Measurements from ENCODE around the gene APLP2. TPM values are rescaled to one million over a fixed set of nuclear protein-coding genes. Genes with fewer than 3 reads are reported as not detected.
"Not testable (repeated sequence)": the region's sequence is repeated elsewhere in the genome, so short reads cannot be mapped to it uniquely, and the experiment has no call there.

Gene APLP2
- total and polyA plus RNA-seq, 9 donors, result 198 to 466 (median 251) TPM

DNA sequence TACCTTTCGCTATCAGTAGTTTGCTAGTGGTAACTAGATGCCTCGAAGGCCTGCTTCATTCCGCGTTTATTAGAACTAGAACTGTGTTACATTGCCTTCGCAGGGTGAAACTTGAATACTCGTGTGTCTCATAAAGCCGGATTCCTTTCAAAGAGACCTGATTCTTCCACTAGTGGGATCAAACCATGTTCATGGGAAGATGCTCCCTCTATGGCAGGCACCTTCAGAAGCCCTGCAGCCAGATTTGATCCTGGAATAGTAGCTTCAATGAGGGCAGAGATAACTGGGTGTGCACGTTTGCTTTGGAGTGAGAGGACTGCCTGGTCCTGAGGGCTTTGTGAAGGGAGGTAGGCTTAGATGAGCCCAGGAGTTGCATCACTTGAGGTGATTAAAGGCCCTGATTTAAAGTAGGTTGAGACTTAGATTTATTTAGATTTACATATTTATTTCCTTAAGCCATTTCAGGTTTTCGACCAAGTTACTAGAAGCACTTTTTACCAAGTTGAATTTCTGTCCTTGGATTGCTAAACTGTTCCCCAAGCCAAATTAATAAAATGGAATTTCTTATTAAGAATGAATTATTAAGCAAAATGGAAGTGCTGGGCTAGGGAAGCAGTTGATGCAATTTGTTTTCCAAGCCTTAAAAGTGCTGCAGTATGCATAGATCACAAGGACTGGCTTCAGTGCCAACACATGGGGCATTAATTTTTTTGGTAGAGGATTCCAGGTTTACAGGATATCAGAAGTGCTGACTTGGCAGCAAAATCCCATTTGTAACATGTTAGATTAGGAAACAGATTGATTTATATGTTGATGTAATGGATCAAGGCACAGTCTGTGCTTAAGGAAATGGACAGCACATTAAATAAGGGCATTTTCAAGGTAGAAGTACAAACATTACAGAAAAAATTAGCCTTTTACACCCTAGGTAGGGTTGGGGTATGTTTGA lies 32.9 kb downstream of the APLP2 start:
- intact Hi-C loops (cut with DNase I), result no loop called here
- 83 to 90% (median 88%) methylated on average over 9 of the region's 9 CpGs for WGBS, 3 donors
- TF ChIP-seq EP300 (IDR thresholded peaks at IDR 0.05) (no peak), POLR2A (IDR thresholded peaks at IDR 0.05) (no peak)
- TF ChIP-seq, protein P1, sequence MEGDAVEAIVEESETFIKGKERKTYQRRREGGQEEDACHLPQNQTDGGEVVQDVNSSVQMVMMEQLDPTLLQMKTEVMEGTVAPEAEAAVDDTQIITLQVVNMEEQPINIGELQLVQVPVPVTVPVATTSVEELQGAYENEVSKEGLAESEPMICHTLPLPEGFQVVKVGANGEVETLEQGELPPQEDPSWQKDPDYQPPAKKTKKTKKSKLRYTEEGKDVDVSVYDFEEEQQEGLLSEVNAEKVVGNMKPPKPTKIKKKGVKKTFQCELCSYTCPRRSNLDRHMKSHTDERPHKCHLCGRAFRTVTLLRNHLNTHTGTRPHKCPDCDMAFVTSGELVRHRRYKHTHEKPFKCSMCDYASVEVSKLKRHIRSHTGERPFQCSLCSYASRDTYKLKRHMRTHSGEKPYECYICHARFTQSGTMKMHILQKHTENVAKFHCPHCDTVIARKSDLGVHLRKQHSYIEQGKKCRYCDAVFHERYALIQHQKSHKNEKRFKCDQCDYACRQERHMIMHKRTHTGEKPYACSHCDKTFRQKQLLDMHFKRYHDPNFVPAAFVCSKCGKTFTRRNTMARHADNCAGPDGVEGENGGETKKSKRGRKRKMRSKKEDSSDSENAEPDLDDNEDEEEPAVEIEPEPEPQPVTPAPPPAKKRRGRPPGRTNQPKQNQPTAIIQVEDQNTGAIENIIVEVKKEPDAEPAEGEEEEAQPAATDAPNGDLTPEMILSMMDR (IDR thresholded peaks at IDR 0.05), result no peak
- Histone ChIP-seq H3K27ac (no peak overlapping the region), H3K36me3 (no peaks in the 10 kb centered on the region), H3K4me3 (no peak overlapping the region), H3K4me1 (ENCODE audit: insufficient read depth) (peaks cover 8% of the 10 kb centered on the region), H3K27me3 (no peaks in the 10 kb centered on the region), H3K9me3 (no peaks in the 10 kb centered on the region)
- no peak for DNase-seq

DNA sequence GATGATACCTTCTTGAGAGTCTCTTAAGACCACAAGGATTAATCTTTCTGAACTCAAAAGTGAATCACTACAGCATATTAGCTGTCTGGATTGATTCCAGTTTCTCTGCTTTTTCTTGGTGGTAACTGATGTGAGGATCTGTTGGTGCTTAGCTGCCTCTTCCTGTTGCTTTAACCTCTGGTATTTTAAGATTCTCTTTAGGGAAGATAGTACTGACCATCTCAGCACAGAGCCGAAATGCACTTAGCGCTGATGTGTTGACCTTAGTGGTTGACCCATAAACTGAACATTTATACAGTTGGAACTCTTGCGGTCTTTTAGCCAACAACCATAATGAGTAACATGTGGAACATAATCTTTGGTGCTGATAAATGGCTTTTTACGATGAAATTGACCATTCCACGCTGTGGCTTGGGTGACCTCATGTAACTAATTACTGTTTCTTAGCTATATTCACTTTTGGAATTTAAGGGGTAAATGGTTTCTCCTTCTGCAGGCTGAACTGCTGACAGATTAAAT lies 33.7 kb downstream of the APLP2 start:
- no peak for DNase-seq
- 9 to 14% (median 13%) methylated on average over 5 of the region's 5 CpGs for WGBS, 3 donors
- H3K9me3 ChIP-seq, result no peaks in the 10 kb centered on the region
- TF ChIP-seq, protein P1 (IDR thresholded peaks at IDR 0.05), result no peak
- TF ChIP-seq POLR2A (IDR thresholded peaks at IDR 0.05) (no peak), EP300 (IDR thresholded peaks at IDR 0.05) (no peak)
- H3K4me3 ChIP-seq, result no peak overlapping the region
- no peak overlapping the region for H3K27ac ChIP-seq
- H3K4me1 ChIP-seq (ENCODE audit: insufficient read depth), result peaks cover 8% of the 10 kb centered on the region
- intact Hi-C loops (cut with DNase I), result no loop called here
- H3K27me3 ChIP-seq, result no peaks in the 10 kb centered on the region
- no peaks in the 10 kb centered on the region for H3K36me3 ChIP-seq

DNA sequence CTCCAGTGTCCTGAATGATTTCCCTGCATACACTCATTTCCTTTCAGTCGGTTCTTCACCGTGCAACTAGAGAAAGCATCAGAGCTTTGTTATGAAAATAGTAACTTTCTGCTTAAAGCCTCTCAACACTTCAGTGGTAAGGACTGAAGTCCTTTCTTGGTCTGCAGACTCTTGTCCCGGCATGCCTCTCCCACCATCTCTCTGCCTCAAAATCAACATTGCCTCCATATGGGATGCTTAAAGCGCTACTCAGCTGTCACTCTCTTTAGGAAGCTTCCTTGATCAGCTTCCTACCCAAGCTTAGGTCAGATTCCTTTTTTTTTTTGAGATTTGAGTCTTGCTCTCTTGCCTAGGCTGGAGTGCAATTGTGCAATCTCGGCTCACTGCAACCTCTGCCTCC lies 36.7 kb downstream of the APLP2 start:
- WGBS, 3 donors, result 94 to 97% (median 94%) methylated on average over 5 of the region's 5 CpGs
- Histone ChIP-seq H3K27ac (no peak overlapping the region), H3K4me3 (no peak overlapping the region), H3K36me3 (no peaks in the 10 kb centered on the region), H3K9me3 (no peaks in the 10 kb centered on the region), H3K4me1 (ENCODE audit: insufficient read depth) (peaks cover 4% of the 10 kb centered on the region), H3K27me3 (no peaks in the 10 kb centered on the region)
- TF ChIP-seq POLR2A (IDR thresholded peaks at IDR 0.05) (no peak), EP300 (IDR thresholded peaks at IDR 0.05) (no peak)
- TF ChIP-seq, protein P1 (IDR thresholded peaks at IDR 0.05), result no peak
- intact Hi-C loops (cut with DNase I), result loop anchor here in 1 of 4 donors (2.0 kb wide), 1 partner anchor 36 kb away; no protein-coding TSS in a partner anchor
- no peak for DNase-seq

DNA sequence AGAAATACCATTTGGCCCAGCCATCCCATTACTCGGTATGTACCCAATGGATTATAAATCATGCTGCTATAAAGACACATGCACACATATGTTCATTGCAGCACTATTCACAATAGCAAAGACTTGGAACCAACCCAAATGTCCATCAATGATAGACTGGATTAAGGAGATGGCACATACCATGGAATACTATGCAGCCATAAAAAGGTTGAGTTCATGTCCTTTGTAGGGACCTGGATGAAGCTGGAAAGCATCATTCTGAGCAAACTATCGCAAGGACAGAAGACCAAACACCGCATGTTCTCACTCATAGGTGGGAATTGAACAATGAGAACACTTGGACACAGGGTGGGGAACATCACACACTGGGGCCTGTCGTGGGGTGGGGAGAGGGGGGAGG lies 39.0 kb downstream of the APLP2 start:
- H3K36me3 ChIP-seq; H3K4me3 ChIP-seq; H3K9me3 ChIP-seq; H3K27me3 ChIP-seq; DNase-seq; intact Hi-C loops (cut with DNase I); H3K4me1 ChIP-seq (ENCODE audit: insufficient read depth); H3K27ac ChIP-seq: not testable (repeated sequence)
- WGBS, 3 donors, result 92 to 95% (median 94%) methylated on average over 4 of the region's 4 CpGs

DNA sequence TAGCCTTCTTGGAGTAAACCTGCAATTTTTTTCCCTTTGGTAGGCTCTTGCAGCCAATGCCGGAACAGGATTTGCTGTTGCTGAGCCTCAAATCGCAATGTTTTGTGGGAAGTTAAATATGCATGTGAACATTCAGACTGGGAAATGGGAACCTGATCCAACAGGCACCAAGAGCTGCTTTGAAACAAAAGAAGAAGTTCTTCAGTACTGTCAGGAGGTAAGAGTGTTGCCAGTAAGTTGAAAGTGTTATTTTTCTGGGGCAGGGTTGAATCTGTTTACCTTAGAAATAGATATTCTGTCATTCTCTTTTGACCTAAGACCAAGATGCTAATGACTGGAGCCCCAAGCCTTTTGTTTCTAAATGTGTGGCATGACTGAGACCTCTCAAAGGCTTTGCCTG lies 39.7 kb downstream of the APLP2 start:
- 91 to 98% (median 94%) methylated on average over 2 of the region's 2 CpGs for WGBS, 3 donors
- TF ChIP-seq POLR2A (IDR thresholded peaks at IDR 0.05) (no peak), EP300 (IDR thresholded peaks at IDR 0.05) (no peak)
- TF ChIP-seq, protein P1 (IDR thresholded peaks at IDR 0.05), result no peak
- H3K4me3 ChIP-seq, result no peak overlapping the region
- no peaks in the 10 kb centered on the region for H3K9me3 ChIP-seq
- no peaks in the 10 kb centered on the region for H3K36me3 ChIP-seq
- intact Hi-C loops (cut with DNase I), result no loop called here
- H3K27ac ChIP-seq, result no peak overlapping the region
- no peaks in the 10 kb centered on the region for H3K27me3 ChIP-seq
- DNase-seq, result no peak
- no peaks in the 10 kb centered on the region for H3K4me1 ChIP-seq (ENCODE audit: insufficient read depth)
